Measurements from ENCODE around the gene EHMT1.

DNA sequence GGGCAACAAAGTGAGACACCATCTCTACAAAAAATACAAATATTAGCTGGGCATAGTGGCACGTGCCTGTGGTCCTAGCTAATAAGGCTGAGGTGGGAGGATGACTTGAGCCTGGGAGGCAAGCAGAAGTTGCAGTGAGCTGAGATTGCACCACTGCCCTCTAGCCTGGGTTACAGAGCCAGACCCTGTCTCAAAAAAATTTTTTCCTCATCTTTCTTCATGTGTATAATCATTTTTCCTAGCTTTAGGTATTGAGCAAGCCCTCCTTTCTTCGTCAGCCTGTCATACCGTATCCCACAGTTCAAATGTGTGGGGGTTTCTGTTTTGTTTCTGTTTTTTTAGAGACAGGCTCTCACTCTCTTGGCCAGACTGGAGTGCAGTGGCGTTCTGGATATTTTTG lies 41.3 kb downstream of the EHMT1 start:
- TF ChIP-seq, protein P1, sequence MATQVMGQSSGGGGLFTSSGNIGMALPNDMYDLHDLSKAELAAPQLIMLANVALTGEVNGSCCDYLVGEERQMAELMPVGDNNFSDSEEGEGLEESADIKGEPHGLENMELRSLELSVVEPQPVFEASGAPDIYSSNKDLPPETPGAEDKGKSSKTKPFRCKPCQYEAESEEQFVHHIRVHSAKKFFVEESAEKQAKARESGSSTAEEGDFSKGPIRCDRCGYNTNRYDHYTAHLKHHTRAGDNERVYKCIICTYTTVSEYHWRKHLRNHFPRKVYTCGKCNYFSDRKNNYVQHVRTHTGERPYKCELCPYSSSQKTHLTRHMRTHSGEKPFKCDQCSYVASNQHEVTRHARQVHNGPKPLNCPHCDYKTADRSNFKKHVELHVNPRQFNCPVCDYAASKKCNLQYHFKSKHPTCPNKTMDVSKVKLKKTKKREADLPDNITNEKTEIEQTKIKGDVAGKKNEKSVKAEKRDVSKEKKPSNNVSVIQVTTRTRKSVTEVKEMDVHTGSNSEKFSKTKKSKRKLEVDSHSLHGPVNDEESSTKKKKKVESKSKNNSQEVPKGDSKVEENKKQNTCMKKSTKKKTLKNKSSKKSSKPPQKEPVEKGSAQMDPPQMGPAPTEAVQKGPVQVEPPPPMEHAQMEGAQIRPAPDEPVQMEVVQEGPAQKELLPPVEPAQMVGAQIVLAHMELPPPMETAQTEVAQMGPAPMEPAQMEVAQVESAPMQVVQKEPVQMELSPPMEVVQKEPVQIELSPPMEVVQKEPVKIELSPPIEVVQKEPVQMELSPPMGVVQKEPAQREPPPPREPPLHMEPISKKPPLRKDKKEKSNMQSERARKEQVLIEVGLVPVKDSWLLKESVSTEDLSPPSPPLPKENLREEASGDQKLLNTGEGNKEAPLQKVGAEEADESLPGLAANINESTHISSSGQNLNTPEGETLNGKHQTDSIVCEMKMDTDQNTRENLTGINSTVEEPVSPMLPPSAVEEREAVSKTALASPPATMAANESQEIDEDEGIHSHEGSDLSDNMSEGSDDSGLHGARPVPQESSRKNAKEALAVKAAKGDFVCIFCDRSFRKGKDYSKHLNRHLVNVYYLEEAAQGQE (IDR thresholded peaks at IDR 0.05; ENCODE audit: insufficient read depth in 1 of 2, low read depth in 2 of 2, low read length in 2 of 2): no peak
- TF ChIP-seq POLR2AphosphoS5 (IDR thresholded peaks at IDR 0.05; ENCODE audit: low read depth, low read length) (no peak), TAF1 (IDR thresholded peaks at IDR 0.05; ENCODE audit: borderline replicate concordance, insufficient read depth, low read length) (no peak)
